Activated CD8-positive, alpha-beta memory T cell treated with anti-CD3 and anti-CD28 coated beads for 36 hours (primary cell): ENCODE data around the gene NLRC5. TPM values are rescaled to one million over a fixed set of nuclear protein-coding genes. Genes with fewer than 3 reads are reported as not detected.

Source experiments
- CTCF ChIA-PET: fragments of 350-600 bp; sonication (Branson Sonifier 250); formaldehyde crosslinking; loops from one replicate; lab custom pipeline; 2021; ENCODE audit warnings: antibody characterized with exemption; lab: Charles Lee
- POLR2A ChIA-PET: fragments of 350-600 bp; sonication (Branson Sonifier 250); formaldehyde crosslinking; loops from one replicate; lab custom pipeline; 2021; ENCODE audit warnings: antibody characterized with exemption; lab: Charles Lee
- total RNA-seq, 2 experiments: library from RNA; stranded (reverse); gene quantifications; one replicate each; pipeline ENCODE4 v1.2.3, GENCODE V29; 2021

Gene NLRC5, protein sequence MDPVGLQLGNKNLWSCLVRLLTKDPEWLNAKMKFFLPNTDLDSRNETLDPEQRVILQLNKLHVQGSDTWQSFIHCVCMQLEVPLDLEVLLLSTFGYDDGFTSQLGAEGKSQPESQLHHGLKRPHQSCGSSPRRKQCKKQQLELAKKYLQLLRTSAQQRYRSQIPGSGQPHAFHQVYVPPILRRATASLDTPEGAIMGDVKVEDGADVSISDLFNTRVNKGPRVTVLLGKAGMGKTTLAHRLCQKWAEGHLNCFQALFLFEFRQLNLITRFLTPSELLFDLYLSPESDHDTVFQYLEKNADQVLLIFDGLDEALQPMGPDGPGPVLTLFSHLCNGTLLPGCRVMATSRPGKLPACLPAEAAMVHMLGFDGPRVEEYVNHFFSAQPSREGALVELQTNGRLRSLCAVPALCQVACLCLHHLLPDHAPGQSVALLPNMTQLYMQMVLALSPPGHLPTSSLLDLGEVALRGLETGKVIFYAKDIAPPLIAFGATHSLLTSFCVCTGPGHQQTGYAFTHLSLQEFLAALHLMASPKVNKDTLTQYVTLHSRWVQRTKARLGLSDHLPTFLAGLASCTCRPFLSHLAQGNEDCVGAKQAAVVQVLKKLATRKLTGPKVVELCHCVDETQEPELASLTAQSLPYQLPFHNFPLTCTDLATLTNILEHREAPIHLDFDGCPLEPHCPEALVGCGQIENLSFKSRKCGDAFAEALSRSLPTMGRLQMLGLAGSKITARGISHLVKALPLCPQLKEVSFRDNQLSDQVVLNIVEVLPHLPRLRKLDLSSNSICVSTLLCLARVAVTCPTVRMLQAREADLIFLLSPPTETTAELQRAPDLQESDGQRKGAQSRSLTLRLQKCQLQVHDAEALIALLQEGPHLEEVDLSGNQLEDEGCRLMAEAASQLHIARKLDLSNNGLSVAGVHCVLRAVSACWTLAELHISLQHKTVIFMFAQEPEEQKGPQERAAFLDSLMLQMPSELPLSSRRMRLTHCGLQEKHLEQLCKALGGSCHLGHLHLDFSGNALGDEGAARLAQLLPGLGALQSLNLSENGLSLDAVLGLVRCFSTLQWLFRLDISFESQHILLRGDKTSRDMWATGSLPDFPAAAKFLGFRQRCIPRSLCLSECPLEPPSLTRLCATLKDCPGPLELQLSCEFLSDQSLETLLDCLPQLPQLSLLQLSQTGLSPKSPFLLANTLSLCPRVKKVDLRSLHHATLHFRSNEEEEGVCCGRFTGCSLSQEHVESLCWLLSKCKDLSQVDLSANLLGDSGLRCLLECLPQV (N-terminal part only)
- 100 to 1,000 TPM; 118 to 121 TPM for total RNA-seq

DNA sequence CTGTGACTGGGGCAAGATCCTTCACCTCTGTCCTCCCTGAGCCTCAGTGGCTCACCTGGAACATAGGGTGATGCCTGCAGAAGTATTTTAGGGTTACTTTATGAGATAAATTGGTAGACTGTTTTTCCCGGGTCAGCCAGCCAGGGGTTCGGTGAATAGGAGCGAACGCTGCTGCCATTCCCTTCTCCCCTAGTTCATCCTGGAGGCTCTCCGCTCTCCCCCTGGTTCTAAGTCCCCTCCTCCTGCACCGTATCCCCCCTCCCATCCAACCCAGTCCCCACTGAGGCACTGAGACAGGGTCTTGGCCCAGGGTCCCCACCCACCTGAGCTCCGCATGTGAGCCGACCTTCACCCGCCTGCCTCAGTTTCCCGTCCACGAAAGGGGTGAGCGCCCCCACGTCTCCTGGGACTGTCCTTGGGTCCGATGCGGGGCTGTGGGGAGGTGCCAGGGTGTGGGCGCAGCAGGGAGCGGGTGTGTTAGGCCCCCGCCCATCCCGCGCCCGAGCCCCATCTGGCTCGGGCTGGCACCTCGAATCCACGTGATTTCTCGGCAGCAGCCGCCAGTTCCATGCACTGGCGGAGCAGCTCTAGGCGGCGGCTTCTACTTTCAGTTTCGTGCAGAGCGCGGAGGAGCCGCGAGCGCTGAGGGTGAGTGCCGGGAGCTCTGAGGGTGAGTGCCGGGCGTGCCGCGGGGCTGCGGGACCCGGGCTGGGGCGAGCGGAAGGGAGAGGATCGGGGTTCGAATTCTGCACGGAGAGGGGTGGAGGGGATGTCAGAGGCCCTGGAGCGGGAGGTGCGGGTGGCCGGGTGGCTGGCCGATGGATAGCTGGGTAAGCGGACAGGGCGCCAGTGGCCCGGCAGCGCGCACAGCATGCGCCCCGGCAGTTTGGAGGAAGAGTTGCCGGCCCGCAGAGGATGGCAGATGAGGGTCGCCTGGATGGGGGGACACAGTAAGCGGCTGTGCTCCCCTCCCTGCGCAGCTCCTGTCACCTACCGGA, at the start of gene NLRC5:
Gene NLRC5 (plus strand): TSS at position 610 of the 998 bp plus-strand sequence. CDS start 31,156 bp downstream, outside the sequence.
- ChIA-PET POLR2A (interaction anchor here (0.6 to 2.4 kb wide), 14 partner anchors 8 to 72 kb away, joined by 3 to 16 read pairs (median 5); no protein-coding TSS in a partner anchor), CTCF (interaction anchor here (0.9 to 2.3 kb wide), 9 partner anchors 10 to 94 kb away, joined by 3 to 13 read pairs (median 3); no protein-coding TSS in a partner anchor)

DNA sequence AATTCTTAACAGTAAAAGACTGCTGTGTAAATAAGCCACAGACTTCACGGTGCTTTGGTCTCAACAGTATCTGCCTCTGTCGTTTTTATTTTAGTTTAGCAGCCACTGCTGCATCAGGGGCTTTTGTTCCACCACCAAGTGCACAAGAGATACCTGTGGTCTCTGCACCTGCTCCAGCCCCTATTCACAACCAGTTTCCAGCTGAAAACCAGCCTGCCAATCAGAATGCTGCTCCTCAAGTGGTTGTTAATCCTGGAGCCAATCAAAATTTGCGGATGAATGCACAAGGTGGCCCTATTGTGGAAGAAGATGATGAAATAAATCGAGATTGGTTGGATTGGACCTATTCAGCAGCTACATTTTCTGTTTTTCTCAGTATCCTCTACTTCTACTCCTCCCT, 49.6 kb upstream of the NLRC5 start:
- ChIA-PET POLR2A (interaction anchor here (1.1 kb wide), 1 partner anchor 102 kb away, joined by 4 read pairs; no protein-coding TSS in a partner anchor), CTCF (interaction anchor here (0.8 to 1.0 kb wide), 2 partner anchors 24 to 79 kb away, joined by 3 read pairs; no protein-coding TSS in a partner anchor)

DNA sequence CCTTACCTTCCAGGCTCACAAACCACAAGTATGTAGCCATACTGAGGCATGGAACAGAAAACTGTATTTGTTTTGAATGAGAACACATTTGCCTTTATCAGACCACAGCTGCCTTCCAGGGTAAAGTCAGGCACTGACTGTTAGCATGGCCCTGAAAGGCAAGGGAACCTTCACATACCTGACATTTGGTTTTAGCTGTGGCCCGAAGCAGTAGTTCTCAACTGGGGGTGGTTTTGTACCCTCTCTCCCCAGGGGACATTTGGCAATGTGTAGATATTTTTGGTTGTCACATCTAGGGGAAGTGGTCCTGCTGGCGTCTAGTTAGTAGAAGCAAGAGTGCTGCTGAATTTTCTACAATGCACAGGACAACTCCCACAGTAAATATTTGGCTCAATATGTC, 48.3 kb upstream of the NLRC5 start:
- POLR2A ChIA-PET, result interaction anchor here (1.6 kb wide), 1 partner anchor 10 kb away, joined by 9 read pairs; the partner anchor contains the start of gene HERPUD1
- CTCF ChIA-PET, result interaction anchor here (1.0 kb wide), 1 partner anchor 23 kb away, joined by 3 read pairs; no protein-coding TSS in a partner anchor

GRCh38 chr16:56941856-56942331, 47.5 kb upstream of the NLRC5 start:
- CTCF ChIA-PET, result interaction anchor here (1.0 kb wide), 1 partner anchor 22 kb away, joined by 3 read pairs; no protein-coding TSS in a partner anchor
- POLR2A ChIA-PET, result interaction anchor here (1.6 kb wide), 1 partner anchor 10 kb away, joined by 9 read pairs; the partner anchor contains the start of gene HERPUD1

DNA sequence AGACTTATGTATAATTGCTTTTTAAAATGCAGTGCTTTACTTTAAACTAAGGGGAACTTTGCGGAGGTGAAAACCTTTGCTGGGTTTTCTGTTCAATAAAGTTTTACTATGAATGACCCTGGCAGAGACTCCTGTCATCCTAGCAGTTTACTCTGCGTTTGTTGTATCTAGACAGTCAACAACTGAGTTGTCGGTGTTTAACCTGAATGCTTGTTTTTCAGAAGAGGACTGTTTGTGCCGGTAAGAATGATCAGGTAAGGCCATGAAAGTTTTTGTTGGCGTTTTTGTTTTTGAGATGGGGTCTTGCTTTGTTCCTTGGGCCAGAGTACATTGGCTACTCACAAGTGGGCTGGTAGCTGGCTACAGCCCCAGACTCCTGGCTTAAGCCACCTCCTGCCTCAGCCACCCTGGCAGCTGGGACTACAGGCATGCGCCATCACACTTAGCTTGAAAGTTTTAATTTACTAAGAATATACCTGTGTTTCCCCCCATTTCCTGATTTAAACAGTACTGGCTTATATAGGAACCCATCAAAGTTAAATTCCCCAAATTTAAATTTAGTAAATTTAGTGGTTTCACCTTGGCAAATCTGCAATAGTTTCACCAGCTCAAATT, 45.5 kb upstream of the NLRC5 start:
- ChIA-PET POLR2A (interaction anchor here (1.0 to 4.5 kb wide), 4 partner anchors 9 to 79 kb away, joined by 3 to 17 read pairs (median 8); no protein-coding TSS in a partner anchor), CTCF (interaction anchor here (0.8 kb wide), 1 partner anchor 10 kb away, joined by 4 read pairs; no protein-coding TSS in a partner anchor)

DNA sequence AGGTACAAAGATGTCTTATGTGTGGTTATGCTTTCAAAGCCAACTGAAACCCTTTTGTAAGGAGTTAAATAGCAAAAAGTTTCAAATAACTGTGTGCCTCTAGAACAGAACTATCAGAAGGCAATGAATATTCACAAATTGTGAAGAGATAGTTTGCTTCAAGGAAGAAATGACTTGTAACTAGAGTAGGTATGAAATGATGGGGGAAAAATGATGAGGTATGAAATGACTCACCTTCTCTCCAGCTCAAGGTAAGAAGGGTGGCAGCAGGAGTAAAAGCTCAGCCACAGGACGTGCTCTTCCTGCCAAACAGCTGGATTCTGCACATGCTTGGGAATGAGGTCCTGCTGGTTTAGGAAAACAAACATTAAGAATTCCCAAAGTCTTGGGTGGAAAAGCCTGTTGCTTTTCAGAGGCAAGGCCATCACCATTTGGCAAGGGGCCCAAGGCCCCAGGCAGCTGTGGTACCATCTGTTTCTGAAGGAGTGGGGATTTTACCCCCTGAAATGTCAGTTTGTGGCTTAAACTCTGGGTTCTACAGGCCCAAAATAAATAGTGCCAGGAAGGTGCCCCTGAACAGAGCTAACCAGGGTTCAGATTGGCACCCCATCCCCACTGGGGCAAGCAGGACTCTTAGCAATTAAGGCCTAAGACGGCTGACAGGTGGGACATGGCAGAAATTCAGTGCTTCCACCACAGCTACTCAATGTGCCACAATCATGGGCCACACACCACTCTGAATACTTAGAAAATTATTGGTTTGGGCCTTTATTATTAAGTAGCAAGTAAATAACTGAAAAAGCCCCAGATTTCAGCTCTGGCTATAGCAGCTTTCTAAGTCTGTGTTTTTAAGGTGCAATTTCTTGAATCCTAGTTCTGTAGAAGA, 44.2 kb upstream of the NLRC5 start:
- POLR2A ChIA-PET, result interaction anchor here (0.5 to 4.5 kb wide), 9 partner anchors 12 to 305 kb away, joined by 3 to 17 read pairs (median 4); partner anchors contain the start of gene NLRC5

GRCh38 chr16:56945847-56946527, 43.4 kb upstream of the NLRC5 start:
- ChIA-PET CTCF (interaction anchor here (1.3 to 1.5 kb wide), 2 partner anchors 18 to 79 kb away, joined by 3 to 6 read pairs; no protein-coding TSS in a partner anchor), POLR2A (interaction anchor here (0.8 to 4.5 kb wide), 4 partner anchors 13 to 96 kb away, joined by 3 to 17 read pairs (median 8); no protein-coding TSS in a partner anchor)

More for the DNA sequence above, 44.2 kb upstream of the NLRC5 start:
- CTCF ChIA-PET, result interaction anchor here (0.5 to 1.5 kb wide), 3 partner anchors 19 to 426 kb away, joined by 3 to 6 read pairs (median 3); no protein-coding TSS in a partner anchor

GRCh38 chr16:56946767-56947603, 42.4 kb upstream of the NLRC5 start:
- CTCF ChIA-PET, result interaction anchor here (1.3 to 1.7 kb wide), 2 partner anchors 17 to 80 kb away, joined by 4 to 6 read pairs; no protein-coding TSS in a partner anchor
- POLR2A ChIA-PET, result interaction anchor here (0.6 to 4.5 kb wide), 3 partner anchors 8 to 226 kb away, joined by 3 to 17 read pairs (median 3); no protein-coding TSS in a partner anchor

GRCh38 chr16:56947604-56947995, 41.8 kb upstream of the NLRC5 start:
- POLR2A ChIA-PET, result interaction anchor here (0.6 to 4.5 kb wide), 3 partner anchors 9 to 225 kb away, joined by 3 to 17 read pairs (median 3); no protein-coding TSS in a partner anchor
- CTCF ChIA-PET, result interaction anchor here (1.3 to 1.7 kb wide), 2 partner anchors 16 to 81 kb away, joined by 4 to 6 read pairs; no protein-coding TSS in a partner anchor

GRCh38 chr16:56948234-56948633, 41.1 kb upstream of the NLRC5 start:
- POLR2A ChIA-PET, result no interaction called here
- CTCF ChIA-PET, result interaction anchor here (1.7 to 1.8 kb wide), 2 partner anchors 16 to 85 kb away, joined by 4 to 6 read pairs; no protein-coding TSS in a partner anchor

GRCh38 chr16:56950051-56950450, 39.3 kb upstream of the NLRC5 start:
- POLR2A ChIA-PET, result interaction anchor here (1.0 kb wide), 1 partner anchor 499 kb away, joined by 3 read pairs; the partner anchor contains the start of gene NUDT21

DNA sequence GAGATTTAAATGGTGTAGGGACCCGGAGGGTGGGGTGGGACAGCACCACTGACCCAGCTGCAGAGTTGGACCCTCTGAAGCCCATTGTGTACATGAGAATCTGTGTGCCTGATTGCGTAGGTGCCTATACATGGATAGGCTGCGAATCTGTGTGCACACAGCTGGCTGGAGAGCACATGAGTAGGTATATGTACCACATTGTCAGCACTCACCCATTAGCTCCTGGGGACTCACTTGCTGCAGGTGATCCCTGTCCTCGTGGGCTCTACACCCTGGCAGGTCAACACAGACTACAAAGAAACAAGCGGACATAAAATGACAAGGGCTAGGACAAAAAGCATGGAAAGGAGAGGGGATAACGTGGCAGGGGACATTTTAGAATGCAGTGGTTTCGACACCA, 38.9 kb upstream of the NLRC5 start:
- ChIA-PET POLR2A (interaction anchor here (0.6 to 1.0 kb wide), 2 partner anchors 16 to 499 kb away, joined by 3 read pairs; partner anchors contain the start of gene NUDT21), CTCF (interaction anchor here (0.5 to 3.4 kb wide), 12 partner anchors 11 to 229 kb away, joined by 3 to 29 read pairs (median 4); no protein-coding TSS in a partner anchor)

More at GRCh38 chr16:56950051-56950450, 39.3 kb upstream of the NLRC5 start:
- CTCF ChIA-PET, result interaction anchor here (0.5 to 3.4 kb wide), 9 partner anchors 11 to 134 kb away, joined by 3 to 29 read pairs (median 4); no protein-coding TSS in a partner anchor
